C1 segment of cervical spinal cord (tissue), 14 donors: ENCODE results near the gene MOB3A.

Experiments used
- DNase-seq, 14 donors: peaks; one replicate each; lab custom pipeline; 2025; lab: John Stamatoyannopoulos, UW

The MOB3A gene

DNA sequence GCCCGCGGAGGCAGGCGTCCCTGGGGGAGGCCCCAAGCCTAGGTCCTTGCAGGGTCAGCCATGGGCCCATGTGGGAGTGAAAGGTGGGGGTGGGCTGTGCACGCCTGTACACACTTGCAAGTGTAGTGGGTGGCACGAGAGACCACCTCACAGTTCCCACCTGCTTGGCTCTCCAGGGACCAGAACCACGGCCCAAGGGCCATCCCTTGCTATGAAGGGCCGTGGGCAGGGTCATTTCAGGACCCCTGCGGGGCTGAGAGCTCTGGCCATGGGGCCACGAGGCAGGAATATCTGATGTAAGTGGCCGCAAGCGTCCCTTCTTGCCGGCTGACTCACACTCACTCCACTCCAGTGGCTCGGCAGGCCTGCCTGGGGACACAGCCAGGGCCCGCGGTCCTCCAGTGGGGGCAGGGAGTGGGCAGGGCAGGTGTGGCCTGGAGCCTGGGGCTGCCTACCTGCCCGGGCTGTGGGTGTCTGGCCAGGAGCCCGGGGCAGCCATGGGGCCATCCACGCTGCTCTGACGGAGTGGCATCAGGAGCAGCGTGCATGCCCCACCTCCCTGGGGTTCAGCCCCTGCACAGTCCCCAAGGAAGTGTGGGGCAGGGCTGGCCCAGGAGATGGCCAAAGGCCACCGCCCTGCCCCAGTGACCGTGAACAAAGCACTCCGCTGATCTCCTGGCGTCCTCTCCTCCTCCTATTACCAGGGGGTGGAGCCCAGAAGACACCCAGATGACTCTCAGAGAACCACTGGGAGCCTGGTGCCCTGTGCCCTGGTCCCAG is 36.5 kb downstream of the MOB3A start:
- DNase-seq: peak in 9 of 14 donors; percentile 18 to 85 (median 67)

DNA sequence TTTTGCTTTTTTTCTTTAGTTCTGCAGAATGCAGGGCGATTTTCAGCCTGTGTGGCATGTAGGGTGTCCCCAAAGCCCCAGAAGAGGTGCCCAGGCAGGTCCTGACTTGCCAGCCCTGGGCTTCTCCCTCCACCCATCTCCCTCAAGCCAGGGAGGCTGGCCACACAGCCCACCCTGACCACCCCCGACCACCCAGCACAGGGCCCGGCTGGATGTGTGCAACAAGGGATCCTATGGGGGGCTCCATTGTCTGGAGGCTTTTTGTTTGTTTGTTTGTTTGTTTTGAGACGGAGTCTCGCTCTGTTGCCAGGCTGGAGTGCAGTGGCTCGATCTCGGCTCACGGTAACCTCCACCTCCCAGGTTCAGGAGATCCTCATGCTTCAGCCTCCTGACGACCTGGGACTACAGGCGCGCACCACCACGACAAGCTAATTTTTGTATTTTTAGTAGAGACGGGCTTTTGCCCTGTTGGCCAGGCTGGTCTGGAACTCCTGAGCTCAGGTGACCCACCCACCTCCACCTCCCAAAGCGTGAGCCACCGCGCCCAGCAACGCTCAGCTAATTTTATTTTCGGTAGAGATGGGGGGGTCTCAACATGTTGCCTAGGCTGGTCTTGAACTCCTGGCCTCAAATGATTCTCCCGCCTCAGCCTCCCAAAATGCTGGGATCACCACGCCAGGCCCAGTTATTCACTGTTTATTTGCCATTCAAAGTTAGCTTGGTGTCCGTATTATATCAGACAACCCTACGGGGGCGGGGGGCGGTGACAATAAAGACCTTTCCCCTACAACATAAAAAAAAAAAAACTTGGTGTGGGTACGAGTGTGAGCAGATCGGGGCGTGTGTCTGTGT is 37.3 kb downstream of the MOB3A start:
- no peak for DNase-seq

DNA sequence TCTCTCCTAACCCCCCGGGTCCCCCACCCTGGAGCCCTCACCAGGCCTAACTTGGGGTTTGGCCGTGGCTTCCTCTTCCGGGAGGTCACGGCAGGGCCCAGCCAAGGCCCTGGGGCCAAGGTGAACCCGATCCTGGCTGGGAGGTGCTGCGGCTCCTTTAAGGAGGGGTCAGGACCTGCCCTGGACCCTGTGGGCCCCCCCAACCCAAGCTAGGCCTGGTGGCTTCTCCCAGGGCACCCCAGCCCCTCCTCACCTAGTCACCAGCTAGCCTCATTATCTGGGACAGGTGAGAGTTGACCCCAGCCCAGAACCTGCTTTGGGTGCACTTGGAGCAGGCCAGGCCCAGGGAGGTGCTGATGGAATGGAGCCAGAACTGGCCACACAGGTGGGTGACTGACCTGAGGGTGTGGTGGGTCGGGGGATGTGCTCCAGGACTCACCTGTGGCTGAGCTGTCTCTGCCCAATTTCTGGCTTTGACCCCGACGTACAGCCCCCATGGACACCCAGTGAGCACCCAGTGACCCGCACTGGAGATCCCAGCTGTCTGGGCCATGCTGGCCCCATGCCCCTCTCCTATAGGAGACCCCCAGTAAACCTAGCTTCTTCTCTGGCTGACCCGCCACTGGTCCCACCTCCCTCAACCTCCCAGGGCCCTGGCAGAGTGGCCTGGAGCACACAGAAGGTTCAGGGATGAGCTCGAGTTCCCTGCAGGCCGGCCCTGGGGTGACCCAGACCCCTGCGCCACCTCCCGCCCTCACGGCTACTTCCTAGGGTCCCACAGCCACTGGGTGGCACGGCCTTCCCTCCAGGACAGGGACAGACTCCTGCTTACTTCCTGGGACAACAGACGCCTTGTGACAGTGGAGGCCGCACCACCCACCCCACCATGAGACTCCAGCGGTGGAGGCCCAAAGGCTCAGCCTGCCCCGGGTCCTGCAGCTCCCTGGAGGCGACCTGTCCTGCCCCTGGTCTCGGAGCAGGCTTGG is 38.3 kb downstream of the MOB3A start:
- DNase-seq: no peak

DNA sequence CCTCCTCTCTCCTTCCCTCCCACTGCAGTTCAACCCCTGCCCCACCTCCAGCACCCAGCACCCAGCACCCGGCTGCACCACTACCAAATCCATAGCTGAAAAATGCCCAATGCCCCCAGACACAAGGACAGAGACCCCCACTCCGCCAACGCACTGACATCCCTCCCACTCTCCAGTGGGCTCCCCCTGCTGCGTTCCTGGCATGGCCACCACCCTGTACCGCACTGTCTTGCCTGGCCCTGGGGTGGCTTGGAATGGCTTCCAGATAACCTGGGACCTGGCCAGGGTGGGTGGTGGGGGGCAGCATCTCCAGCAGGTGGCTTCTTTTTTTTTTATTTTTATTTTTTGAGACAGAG is 39.3 kb downstream of the MOB3A start:
- no peak for DNase-seq

DNA sequence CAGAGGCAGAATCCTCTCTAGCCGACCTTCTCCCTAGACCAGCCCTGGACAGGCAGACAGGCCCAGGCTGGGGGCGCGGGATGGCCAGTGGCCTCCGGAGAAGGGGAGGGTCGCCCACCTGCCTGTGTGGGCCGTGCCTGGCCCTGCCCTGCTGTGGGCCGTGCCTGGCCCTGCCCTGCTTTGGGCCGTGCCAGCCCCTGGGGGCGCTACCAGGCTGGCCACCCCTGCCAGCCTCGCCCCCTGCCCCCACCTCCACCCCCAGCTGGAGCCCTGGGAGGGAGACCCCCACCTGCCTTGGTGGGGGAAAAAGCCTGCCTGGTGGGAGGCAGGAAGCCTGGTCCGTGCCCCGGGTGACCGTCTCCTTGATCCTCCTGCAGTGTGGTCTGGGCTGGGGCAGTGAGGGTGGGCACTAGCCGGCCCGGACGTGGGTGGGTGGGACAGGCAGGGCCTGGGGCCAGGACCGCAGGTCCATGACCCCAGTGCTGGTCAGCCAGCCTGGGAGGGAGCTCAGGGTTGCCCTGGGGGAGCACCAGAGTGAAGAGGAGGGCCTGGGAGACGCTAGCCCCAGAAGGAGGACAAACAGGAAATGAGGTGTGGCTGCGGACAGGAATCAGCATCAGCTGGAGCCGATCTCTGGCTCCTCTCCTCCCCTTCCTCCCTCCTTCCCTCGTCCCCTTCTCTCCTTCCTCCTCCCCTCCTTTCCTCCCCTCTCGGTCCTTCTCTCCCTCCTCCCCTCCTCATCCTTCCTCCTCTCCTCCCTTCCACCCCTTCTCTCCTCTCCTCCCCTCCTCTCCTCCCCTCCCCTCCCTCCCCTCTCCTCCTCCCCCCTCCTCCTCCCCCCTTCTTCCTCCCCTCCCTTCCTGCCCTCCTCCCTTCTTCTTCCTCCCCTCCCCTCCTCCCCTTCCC is 39.9 kb downstream of the MOB3A start:
- DNase-seq: peak in 1 of 14 donors; percentile 59

DNA sequence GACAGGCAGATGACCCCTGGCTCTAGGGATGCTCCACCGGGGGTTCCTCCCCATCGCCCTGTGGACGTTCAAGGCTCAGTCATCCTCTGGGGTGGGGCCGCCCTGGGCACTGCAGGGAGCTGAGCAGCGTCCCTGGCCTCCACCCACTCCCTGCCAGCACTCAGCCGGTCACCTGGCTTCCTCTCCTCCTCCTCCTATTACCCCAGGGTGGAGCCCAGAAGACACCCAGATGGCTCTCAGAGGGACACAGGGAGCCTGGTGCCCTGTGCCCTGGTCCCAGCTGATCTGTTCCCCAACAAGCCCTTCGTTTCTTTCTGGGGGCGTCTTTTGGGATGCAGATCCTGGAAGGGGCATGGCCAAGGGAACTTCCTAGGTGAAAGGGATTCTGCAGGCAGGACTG is 41.4 kb downstream of the MOB3A start:
- DNase-seq: no peak

DNA sequence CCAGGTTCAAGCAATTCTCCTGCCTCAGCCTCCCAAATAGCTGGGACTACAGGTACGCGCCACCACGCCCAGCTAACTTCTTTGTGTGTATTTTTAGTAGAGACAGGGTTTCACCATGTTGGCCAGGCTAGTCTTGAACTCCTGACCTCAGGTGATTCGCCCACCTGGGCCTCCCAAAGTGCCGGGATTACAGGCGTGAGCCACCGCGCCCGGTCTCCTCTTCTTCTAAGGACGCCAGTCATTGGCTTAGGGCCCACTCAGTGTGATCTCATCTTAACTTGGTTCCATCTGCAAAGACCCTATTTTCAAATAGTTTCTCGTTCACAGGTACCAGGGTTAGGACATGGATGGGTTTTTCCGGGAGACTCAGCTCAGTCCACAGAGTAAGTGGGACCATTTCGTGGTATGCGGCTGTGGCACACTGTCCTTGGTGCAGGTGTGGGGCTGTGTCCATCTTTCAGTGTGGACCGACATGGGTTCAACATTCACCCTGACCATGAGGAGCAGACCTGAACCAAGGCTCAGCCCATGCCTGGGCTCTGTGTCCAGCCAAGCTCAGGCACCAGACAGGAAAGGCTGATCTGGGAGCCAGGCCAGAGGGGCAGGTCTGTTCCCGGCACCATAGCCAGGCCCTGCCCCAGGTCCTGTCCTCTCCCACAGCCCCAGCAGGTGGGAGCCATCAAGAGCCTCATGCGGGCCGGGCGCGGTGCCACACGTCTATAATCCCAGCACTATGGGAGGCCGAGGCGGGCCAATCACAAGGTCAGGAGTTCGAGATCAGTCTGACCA is 42.3 kb downstream of the MOB3A start:
- peak in 1 of 14 donors; percentile 58 for DNase-seq

DNA sequence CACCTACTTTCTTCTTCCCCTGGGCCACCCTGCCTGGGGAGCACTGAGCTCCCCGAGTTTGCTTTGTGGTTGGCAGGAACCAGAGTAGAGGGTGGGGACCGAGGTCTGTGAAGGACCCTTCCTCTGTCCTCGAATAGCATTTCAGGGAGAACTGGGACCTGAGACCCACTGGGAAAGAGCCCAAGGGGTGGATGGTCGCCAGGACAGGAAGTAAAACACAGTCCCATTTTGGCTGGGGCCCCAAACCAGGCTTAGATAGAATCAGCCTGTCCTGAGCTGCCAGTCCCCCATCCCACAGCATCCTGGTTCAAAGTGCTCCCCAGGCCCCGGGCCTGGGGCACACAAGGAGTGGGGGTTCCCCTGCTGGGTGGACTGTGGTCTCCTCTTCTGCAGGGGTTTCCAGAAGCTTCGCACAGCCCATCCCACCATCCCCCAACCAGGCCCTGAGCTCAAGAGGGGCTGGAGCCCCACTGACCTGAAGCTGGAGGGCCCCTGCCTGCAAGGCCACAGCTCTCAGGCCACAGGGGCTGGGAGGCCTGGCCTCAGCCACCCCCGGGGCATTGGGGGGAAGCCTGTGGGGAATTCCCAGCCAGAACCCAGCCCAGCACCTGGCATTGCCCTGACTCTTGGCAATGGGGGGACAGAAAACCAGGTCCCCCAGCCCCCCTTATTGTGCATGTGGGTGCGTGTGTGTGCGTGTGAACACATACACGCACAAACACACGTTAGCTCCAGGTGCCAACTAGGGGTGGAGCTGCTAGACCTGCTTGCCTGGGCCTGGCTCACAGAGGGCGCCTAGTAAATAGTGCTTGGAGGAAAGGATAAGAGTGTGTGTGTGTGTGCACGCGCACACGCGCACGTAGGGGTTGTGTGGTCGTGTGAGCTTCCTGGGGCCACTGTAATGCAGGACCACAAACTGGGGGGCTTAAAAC is 44.1 kb downstream of the MOB3A start:
- DNase-seq: no peak

DNA sequence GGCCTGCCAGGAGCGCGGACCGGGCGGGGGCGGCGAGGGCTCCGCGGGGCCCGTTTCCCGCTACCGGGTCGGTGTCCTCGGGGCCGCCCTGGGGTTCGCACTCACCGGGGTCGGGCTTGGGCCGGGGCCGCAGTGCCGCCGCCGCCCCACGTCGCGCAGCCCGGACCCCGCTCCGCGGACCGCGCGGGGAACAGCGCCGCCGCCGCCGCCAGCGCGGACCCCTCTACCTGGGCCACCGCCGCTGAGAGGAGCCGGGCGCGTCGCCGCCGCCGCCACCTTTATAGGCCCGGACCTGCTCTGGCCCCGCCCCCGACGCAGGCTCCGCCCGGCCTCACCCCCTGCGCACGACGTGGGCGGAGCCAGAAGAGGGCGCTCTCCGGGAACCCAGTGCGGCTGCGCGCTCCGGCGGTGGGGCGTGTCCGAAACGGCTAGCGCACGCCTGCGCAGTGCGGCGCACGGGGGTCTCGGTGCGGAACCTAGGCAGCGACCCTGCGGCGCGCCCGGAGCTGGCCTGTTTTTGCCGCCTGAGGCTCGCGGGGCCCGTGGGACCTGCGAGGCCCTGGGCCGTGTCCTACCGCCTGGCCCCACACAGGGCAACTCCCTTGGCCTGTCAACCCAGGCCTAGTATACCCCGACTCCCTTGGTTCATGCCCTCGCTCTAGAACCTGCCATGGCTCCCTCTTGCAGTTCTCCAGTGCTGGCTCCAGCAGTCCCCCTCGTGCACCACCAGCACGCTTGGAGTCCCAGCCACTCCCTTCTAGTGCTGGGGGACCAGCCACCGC is 44.9 kb downstream of the MOB3A start, which contains the start of gene MKNK2:
MKNK2 (minus strand) TSS at position 254 of the 782 bp plus-strand sequence. CDS start 393 bp downstream, outside the sequence.
- peak; percentile 42 to 97 (median 89) for DNase-seq

DNA sequence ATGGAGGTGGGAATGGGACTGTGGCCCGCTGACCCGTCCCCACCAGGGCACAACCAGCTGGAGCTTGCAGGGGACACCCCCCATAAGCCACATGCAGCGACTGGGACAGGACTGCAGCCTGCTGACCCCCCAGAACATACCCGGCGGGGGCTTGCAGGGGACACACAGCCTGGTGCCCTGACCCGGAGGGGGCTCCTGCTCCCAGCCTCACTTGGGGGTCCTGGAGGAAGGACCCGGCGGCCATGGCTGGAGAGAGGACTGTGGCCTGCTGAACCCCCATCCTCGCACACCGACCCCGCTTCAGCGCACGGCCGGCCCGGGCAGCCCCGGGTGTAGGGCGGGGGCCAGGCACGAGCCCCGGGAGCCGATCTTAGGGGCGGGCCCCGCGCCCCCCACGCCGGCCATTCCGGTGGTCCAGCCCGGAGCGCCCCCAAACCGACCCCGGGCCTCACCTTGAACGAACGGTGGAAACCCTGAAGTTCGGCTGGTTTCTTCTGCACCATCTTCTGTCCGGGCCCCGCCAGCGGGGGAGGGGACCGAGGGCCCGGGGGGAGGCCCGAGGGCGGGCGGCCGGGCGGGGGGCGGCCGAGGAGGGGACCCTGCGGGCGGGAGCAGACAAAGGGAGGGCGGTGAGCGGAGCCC is 45.7 kb downstream of the MOB3A start:
- DNase-seq: peak in 1 of 14 donors; percentile 70

DNA sequence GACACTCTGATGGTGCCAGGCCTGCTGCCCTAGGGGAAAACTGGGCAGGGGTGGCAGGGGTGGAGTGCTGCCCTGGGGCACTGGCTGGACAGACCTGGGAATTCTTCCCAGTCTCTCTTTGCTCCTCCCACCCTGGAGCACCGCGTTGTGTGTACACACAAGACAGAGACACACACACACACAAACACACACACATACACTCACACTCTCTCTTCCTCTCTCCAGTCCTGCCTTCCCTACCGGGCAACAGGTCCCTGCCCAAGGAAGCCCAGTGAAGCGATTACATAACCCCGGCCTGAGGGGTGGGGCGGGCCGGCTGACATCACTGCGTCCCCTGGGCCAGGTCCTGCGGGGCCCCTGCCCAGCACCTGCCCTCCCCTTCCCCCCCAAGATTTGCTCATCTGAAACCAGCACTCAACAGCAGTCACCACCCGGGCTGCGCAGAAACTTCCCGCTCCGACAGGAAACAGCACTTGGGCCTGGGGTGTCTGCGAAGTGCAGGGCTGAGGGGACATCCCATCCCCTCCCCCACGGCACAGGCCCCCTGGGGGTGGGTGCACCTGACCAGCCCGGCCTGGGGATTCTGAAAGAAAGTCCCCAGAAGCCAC is 46.3 kb downstream of the MOB3A start:
- peak in 13 of 14 donors; percentile 34 to 86 (median 77) for DNase-seq

DNA sequence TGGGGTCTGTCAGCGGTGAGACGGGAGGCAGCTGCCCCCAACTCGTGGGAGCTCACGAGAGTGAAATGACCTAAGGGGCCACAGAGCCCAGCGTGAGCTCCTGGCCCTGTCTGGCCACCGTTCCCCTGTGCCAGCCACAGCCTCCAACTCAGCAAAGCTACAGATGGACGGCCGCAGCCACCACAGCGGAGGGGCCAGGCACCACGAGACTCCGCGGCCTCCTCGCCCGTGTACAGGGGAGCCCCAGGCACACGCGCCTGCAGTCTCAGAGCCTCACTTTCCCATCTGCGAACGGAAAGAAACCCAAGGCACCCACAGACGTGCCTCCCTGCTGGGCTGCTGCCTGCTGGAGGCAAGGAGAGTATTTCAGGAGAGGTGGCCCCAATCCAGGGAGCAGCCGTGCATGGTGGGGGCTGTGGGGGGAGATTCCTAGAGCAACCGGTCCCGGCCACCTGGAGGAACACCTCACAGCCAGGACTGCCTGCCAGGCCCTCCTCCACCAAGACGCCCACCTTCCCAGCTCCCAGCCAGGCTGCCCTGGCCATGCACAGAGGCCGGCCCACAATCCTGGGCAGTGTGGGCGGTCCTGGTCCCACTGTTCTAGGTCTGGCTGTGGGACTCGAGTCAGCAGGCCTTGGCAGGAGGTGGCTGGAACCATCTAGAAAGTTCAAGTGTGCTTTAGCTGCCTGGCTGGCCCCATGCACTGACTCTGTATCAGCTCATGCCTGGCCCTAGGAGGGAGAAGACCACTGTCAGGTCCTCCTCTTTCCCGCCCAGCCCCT is 47.0 kb downstream of the MOB3A start:
- peak in 9 of 14 donors; percentile 61 to 86 (median 80) for DNase-seq

DNA sequence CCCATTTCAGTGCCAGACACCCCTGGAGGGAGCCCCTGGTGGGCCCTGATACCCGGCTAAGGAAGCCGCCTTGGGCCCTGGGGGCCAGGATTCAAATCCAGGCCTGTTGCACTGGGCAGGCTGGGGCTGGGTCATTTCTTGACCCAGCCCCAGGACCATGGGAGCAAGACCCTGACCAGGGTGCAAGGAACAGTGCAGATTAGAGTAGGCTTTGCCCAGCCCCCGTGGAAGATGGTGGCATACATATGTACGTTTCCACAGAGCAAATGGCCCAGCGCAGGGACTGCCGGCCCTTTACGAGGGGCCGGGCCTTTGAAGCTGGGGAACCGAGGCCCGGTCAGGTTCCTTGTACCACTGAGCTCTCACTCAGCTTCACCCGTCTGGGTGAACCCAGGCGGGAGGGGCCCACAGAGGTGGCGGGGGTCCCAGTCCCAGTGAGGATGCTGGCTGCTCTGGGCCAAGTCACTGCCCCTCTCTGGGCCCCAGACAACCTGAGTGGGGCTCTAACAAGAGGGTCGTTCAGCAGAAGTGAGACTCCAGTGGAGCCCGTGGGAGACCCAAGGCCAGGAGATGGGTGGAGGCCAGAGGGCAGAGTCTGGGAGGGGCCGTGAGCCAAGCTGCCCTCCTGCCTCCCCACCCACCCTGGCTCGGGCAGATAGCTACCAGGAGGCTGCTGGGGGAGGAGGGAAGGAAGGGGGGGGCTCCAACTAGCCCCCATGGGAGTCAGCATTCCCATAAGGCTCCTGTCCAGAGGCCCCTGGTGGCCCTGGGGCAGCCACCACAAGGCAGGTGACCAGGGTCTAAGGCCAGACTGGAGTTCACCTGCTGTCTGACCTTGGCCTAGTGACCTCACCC is 47.8 kb downstream of the MOB3A start:
- DNase-seq: no peak

DNA sequence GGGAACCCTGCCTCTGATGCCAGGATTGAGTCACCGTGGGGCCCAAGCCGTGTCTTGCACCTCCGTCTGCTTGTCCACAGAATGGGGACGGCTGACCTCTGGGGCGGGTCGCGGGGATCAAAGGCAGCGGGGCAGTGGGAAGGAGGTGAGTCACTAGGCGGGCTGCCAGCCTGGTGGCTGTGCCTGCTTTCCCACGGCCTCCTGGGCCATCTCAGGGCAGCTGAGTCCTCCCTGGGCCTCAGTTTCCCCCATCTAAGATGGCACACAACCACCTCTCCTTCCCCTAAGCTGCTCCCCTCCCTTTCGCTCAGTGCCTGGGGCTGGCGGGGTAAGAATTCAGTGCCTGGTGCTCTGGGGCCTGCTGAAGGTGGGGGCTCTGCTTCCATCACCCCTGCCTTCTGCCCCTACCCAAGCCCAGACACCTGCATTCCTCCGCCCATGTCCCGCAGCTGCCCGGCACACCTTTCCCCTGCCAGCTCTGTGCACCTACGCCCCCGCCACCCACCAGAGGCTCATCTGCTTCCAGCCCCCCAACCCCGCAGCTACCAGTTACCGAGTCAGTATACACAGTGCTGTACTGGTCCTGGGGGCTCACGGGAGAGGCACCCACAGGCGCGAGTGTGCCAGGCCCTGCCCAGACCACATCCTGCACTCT is 48.5 kb downstream of the MOB3A start:
- DNase-seq: peak in 1 of 14 donors; percentile 47
